ENCODE data around the gene PGGHG.
"Not testable (repeated sequence)": the region's sequence is repeated elsewhere in the genome, so short reads cannot be mapped to it uniquely, and the experiment has no call there.

Gene PGGHG

GRCh38 chr11:330307-330693, 41.4 kb downstream of the PGGHG start:
- in situ Hi-C loops (cut with HindIII; ENCODE audit: low sequenced_read_pairs) = no loop called here
- H3K4me3 ChIP-seq (ENCODE audit: low read depth, low read length) = no peak overlapping the region
- no peak for DNase-seq (ENCODE audit: low read depth)
- no peak for TF ChIP-seq CTCF (IDR thresholded peaks at IDR 0.05; ENCODE audit: low read depth, low read length, missing control alignments)

- no peak for TF ChIP-seq CTCF (IDR thresholded peaks at IDR 0.05; ENCODE audit: low read depth, low read length, missing control alignments)
- no peak for DNase-seq (ENCODE audit: low read depth)
- no peak overlapping the region for H3K4me3 ChIP-seq (ENCODE audit: low read depth, low read length)
- in situ Hi-C loops (cut with HindIII; ENCODE audit: low sequenced_read_pairs) = no loop called here
These were observed 41.9 kb downstream of the PGGHG start for GRCh38 chr11:330694-331357.

GRCh38 chr11:331358-332060, 42.6 kb downstream of the PGGHG start:
- DNase-seq (ENCODE audit: low read depth) = no peak
- no peak overlapping the region for H3K4me3 ChIP-seq (ENCODE audit: low read depth, low read length)
- no peak for TF ChIP-seq CTCF (IDR thresholded peaks at IDR 0.05; ENCODE audit: low read depth, low read length, missing control alignments)
- in situ Hi-C loops (cut with HindIII; ENCODE audit: low sequenced_read_pairs) = no loop called here

GRCh38 chr11:332651-333480, 43.9 kb downstream of the PGGHG start:
- no peak overlapping the region for H3K4me3 ChIP-seq (ENCODE audit: low read depth, low read length)
- in situ Hi-C loops (cut with HindIII; ENCODE audit: low sequenced_read_pairs) = no loop called here
- no peak for DNase-seq (ENCODE audit: low read depth)
- no peak for TF ChIP-seq CTCF (IDR thresholded peaks at IDR 0.05; ENCODE audit: low read depth, low read length, missing control alignments)

GRCh38 chr11:333616-334263, 44.8 kb downstream of the PGGHG start:
- H3K4me3 ChIP-seq (ENCODE audit: low read depth, low read length); DNase-seq (ENCODE audit: low read depth); in situ Hi-C loops (cut with HindIII; ENCODE audit: low sequenced_read_pairs): not testable (repeated sequence)

GRCh38 chr11:334264-334994, 45.5 kb downstream of the PGGHG start:
- TF ChIP-seq CTCF (IDR thresholded peaks at IDR 0.05; ENCODE audit: low read depth, low read length, missing control alignments) = no peak

More at GRCh38 chr11:334264-334994, 45.5 kb downstream of the PGGHG start:
- no peak overlapping the region for H3K4me3 ChIP-seq (ENCODE audit: low read depth, low read length)
- in situ Hi-C loops (cut with HindIII; ENCODE audit: low sequenced_read_pairs) = no loop called here
- no peak for DNase-seq (ENCODE audit: low read depth)
